HEK293T (cell line): ENCODE results near the gene CNBP.
"Not testable (repeated sequence)": the region's sequence is repeated elsewhere in the genome, so short reads cannot be mapped to it uniquely, and the experiment has no call there.

ENCODE experiments used
- CTCF ChIA-PET: fragments of 350-600 bp; formaldehyde crosslinking; extraction: SDS; loops from one replicate; lab custom pipeline; 2021; ENCODE audit warnings: antibody characterized with exemption, inconsistent platforms; lab: Yijun Ruan, JAX
- POLR2A ChIA-PET: fragments of 350-600 bp; formaldehyde crosslinking; extraction: SDS; loops from one replicate; lab custom pipeline; 2020; ENCODE audit warnings: antibody characterized with exemption, inconsistent platforms; lab: Yijun Ruan, JAX
- DNase-seq: peaks from one replicate; pipeline ENCODE4 v3.0.0; 2012; ENCODE audit warnings: mixed read lengths; ENCODE audit errors: extremely low spot score
- ARNT ChIP-seq: fragments of 450-650 bp; IDR thresholded peaks from 2 replicates; pipeline ENCODE4 v1.6.1; 2017; ENCODE audit warnings: mild to moderate bottlenecking
- BHLHE40 ChIP-seq: fragments of 450-650 bp; IDR thresholded peaks from 2 replicates; pipeline ENCODE4 v1.6.1; 2016; ENCODE audit warnings: mild to moderate bottlenecking, moderate library complexity, borderline replicate concordance
- CTBP1 ChIP-seq: fragments of 450-650 bp; IDR thresholded peaks from 2 replicates; pipeline ENCODE4 v1.6.1; 2016; ENCODE audit warnings: borderline replicate concordance
- ELF4 ChIP-seq: fragments of 450-650 bp; IDR thresholded peaks from 2 replicates; pipeline ENCODE4 v1.6.1; 2017; ENCODE audit warnings: antibody characterized with exemption
- FOXA1 ChIP-seq: fragments of 450-650 bp; IDR thresholded peaks from 2 replicates; pipeline ENCODE4 v1.6.1; 2016; ENCODE audit warnings: mild to moderate bottlenecking
- FOXK2 ChIP-seq: fragments of 450-650 bp; IDR thresholded peaks from 2 replicates; pipeline ENCODE4 v1.6.1; 2016; ENCODE audit warnings: mild to moderate bottlenecking
- FOXM1 ChIP-seq: fragments of 450-650 bp; IDR thresholded peaks from 2 replicates; pipeline ENCODE4 v1.6.1; 2017; ENCODE audit warnings: mild to moderate bottlenecking, borderline replicate concordance
- HDGF ChIP-seq: fragments of 450-650 bp; IDR thresholded peaks from 2 replicates; pipeline ENCODE4 v1.6.1; 2017; ENCODE audit warnings: antibody characterized with exemption, borderline replicate concordance
- L3MBTL2 ChIP-seq: fragments of 450-650 bp; conservative IDR thresholded peaks from 2 replicates; pipeline ENCODE4 v1.6.1; 2016; ENCODE audit warnings: mild to moderate bottlenecking
- LEF1 ChIP-seq: fragments of 450-650 bp; IDR thresholded peaks from 2 replicates; pipeline ENCODE4 v1.6.1; 2017; ENCODE audit warnings: mild to moderate bottlenecking, borderline replicate concordance
- NFRKB ChIP-seq: fragments of 450-650 bp; IDR thresholded peaks from 2 replicates; pipeline ENCODE4 v1.6.1; 2016; ENCODE audit warnings: mild to moderate bottlenecking, moderate library complexity
- PKNOX1 ChIP-seq: fragments of 450-650 bp; IDR thresholded peaks from 2 replicates; pipeline ENCODE4 v1.6.1; 2016
- SP1 ChIP-seq: fragments of 450-650 bp; IDR thresholded peaks from 2 replicates; pipeline ENCODE4 v1.6.1; 2017
- SUZ12 ChIP-seq: fragments of 450-650 bp; IDR thresholded peaks from 2 replicates; pipeline ENCODE4 v1.6.1; 2016; ENCODE audit warnings: mild to moderate bottlenecking
- TARDBP ChIP-seq: fragments of 450-650 bp; IDR thresholded peaks from 2 replicates; pipeline ENCODE4 v1.6.1; 2016
- ZNF384 ChIP-seq: fragments of 450-650 bp; IDR thresholded peaks from 2 replicates; pipeline ENCODE4 v1.6.1; 2016

Gene CNBP

GRCh38 chr3:129164500-129164899 lies 19.2 kb downstream of the CNBP start:
- ChIA-PET CTCF (no interaction called here), POLR2A (no interaction called here)
- no peak for DNase-seq
- TF ChIP-seq FOXM1: no peak
- TF ChIP-seq ELF4: no peak
- TF ChIP-seq CTBP1: no peak
- TF ChIP-seq TARDBP: no peak
- no peak for TF ChIP-seq FOXA1
- no peak for TF ChIP-seq FOXK2
- TF ChIP-seq ZNF384: no peak
- TF ChIP-seq HDGF: no peak
- TF ChIP-seq PKNOX1: no peak
- no peak for TF ChIP-seq LEF1
- TF ChIP-seq SP1: no peak

GRCh38 chr3:129162729-129163579 lies 20.7 kb downstream of the CNBP start:
- CTCF ChIA-PET: interaction anchor here (1.0 to 3.0 kb wide), 5 partner anchors 31 to 193 kb away, joined by 3 to 17 read pairs (median 5); partner anchors contain the start of gene RAB43
- no peak for DNase-seq
- TF ChIP-seq SUZ12 (no peak), PKNOX1 (peak; percentile 74)
- POLR2A ChIA-PET: interaction anchor here (0.7 to 2.7 kb wide), 7 partner anchors 20 to 152 kb away, joined by 3 to 15 read pairs (median 4); partner anchors contain the start of genes CNBP and COPG1

GRCh38 chr3:129161860-129162271 lies 21.8 kb downstream of the CNBP start:
- POLR2A ChIA-PET: interaction anchor here (0.8 to 2.7 kb wide), 9 partner anchors 21 to 192 kb away, joined by 3 to 15 read pairs (median 4); partner anchors contain the start of genes CNBP, COPG1 and RAB43
- peak; percentile 32 for DNase-seq
- CTCF ChIA-PET: interaction anchor here (0.6 to 3.0 kb wide), 6 partner anchors 40 to 360 kb away, joined by 3 to 17 read pairs (median 4); partner anchors contain the start of genes COPG1 and RAB43
- TF ChIP-seq SUZ12: no peak
- no peak for TF ChIP-seq FOXA1
- TF ChIP-seq CTBP1: no peak
- TF ChIP-seq ARNT: no peak
- no peak for TF ChIP-seq HDGF
- TF ChIP-seq BHLHE40: no peak
- TF ChIP-seq TARDBP: no peak
- no peak for TF ChIP-seq ELF4

- CTCF ChIA-PET: interaction anchor here (0.6 to 3.0 kb wide), 5 partner anchors 39 to 361 kb away, joined by 3 to 17 read pairs (median 5); partner anchors contain the start of genes COPG1 and RAB43
- TF ChIP-seq PKNOX1 (peak; percentile 86), ELF4 (peak; percentile 92), L3MBTL2 (peak; percentile 95), ZNF384 (no peak), CTBP1 (peak; percentile 74), NFRKB (peak; percentile 66)
- POLR2A ChIA-PET: interaction anchor here (0.6 to 2.7 kb wide), 9 partner anchors 21 to 191 kb away, joined by 3 to 15 read pairs (median 4); partner anchors contain the start of genes CNBP, COPG1 and RAB43
- DNase-seq: peak; percentile 92
Observed at GRCh38 chr3:129160891-129161859, 22.5 kb downstream of the CNBP start, which contains the start of gene ISY1. Gene ISY1, minus strand, starts transcription at chr3:129161063. Its CDS starts 88 bp downstream, at chr3:129160975.

- DNase-seq: no peak
- ChIA-PET POLR2A (no interaction called here), CTCF (no interaction called here)
- TF ChIP-seq ZNF384: no peak
- TF ChIP-seq ELF4: no peak
- no peak for TF ChIP-seq SUZ12
- TF ChIP-seq ARNT: no peak
Observed at GRCh38 chr3:129144786-129145185, 38.9 kb downstream of the CNBP start.

- CTCF ChIA-PET, POLR2A ChIA-PET, DNase-seq: not testable (repeated sequence)
Observed at GRCh38 chr3:129141011-129141410, 42.7 kb downstream of the CNBP start.
